Measurements from ENCODE around the gene SHC4. TPM values are rescaled to one million over a fixed set of nuclear protein-coding genes. Genes with fewer than 3 reads are reported as not detected.
"Not testable (repeated sequence)": the region's sequence is repeated elsewhere in the genome, so short reads cannot be mapped to it uniquely, and the experiment has no call there.

Gene SHC4
- total RNA-seq, 1 experiment from 2014 or later, result 0.44 TPM

- H3K79me2 ChIP-seq (ENCODE audit: low read depth), result no peaks in the 10 kb centered on the region
- BruUV-seq (replicated peaks), result no TSS peak
- DNase-seq, result no peak
- peaks cover 11% of the 10 kb centered on the region; the same call in 1 of the 2 replicates for H3K4me1 ChIP-seq (replicated peaks; ENCODE audit: insufficient read depth)
- CTCF ChIA-PET, result interaction anchor here (0.7 kb wide), 1 partner anchor 153 kb away, joined by 3 read pairs; no protein-coding TSS in a partner anchor
- H4K20me1 ChIP-seq (ENCODE audit: insufficient read depth), result no peaks in the 10 kb centered on the region
- H3K36me3 ChIP-seq (ENCODE audit: low read depth), result no peaks in the 10 kb centered on the region
- H3K9me3 ChIP-seq (ENCODE audit: insufficient read depth, low read depth), result no peaks in the 10 kb centered on the region
- H2AFZ ChIP-seq, result no peak overlapping the region
- no peak overlapping the region for H3K27ac ChIP-seq
- TF ChIP-seq EZH2 (IDR thresholded peaks at IDR 0.05; ENCODE audit: low read depth), result no peak
- TF ChIP-seq, protein P1, sequence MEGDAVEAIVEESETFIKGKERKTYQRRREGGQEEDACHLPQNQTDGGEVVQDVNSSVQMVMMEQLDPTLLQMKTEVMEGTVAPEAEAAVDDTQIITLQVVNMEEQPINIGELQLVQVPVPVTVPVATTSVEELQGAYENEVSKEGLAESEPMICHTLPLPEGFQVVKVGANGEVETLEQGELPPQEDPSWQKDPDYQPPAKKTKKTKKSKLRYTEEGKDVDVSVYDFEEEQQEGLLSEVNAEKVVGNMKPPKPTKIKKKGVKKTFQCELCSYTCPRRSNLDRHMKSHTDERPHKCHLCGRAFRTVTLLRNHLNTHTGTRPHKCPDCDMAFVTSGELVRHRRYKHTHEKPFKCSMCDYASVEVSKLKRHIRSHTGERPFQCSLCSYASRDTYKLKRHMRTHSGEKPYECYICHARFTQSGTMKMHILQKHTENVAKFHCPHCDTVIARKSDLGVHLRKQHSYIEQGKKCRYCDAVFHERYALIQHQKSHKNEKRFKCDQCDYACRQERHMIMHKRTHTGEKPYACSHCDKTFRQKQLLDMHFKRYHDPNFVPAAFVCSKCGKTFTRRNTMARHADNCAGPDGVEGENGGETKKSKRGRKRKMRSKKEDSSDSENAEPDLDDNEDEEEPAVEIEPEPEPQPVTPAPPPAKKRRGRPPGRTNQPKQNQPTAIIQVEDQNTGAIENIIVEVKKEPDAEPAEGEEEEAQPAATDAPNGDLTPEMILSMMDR (conservative IDR thresholded peaks at IDR 0.05), result no peak
- H3K9me2 ChIP-seq (ENCODE audit: insufficient read depth), result no peaks in the 10 kb centered on the region
- no peaks in the 10 kb centered on the region for H3F3A ChIP-seq (ENCODE audit: insufficient read depth, low read depth)
- H3K4me3 ChIP-seq, result no peak overlapping the region
- H3K4me2 ChIP-seq, result no peak overlapping the region
- POLR2A ChIA-PET (ENCODE audit: unreplicated experiment), result no interaction called here
- intact Hi-C loops (cut with micrococcal nuclease; ENCODE audit: unreplicated experiment), result no loop called here
- no peaks in the 10 kb centered on the region for H3K27me3 ChIP-seq (ENCODE audit: insufficient read depth, low read depth)
These were observed 106.8 kb downstream of the SHC4 start for GRCh38 chr15:48856942-48857341.

DNA sequence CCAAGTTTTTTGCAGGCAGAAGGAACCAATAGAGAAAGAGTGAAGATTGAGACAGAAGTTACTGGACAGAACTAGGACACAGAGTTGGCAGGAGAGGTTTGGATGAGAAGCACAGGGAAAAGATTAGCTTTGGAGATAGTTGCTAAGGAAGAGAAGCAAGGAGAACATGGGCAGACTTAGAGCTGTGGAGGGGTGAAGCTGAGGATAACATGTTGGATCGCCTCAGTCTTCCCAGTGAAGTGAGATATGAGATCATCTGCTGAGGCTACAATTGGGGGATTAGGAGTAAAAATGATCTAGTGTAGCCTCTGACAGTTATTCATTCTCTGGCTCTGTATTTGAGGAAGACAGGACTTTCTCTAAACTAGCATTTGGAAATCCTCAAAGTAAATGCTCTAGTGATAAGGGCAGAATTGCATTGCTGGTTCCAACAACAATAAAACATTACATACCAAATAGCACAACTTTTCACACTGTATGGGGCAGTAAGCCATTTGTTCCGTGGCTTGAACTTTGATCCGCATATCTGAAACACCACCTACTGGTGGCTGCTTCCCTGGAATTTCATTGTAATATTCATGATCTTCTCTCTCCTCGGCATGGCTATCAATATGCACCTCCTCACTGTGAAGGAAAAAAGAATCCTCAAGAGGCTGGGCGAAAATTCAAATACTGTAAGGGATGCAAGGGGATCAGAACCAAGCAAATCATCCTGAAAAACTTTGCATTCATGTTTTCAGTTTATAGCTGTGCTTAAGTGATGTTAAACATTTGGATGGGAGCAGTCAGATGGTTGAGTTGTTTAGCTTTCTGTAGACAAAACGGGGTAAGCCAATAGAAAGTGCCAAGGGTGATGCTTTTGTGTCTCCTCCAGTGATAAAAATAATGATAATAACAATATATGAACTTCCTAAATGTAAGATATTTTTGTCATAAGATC, 107.9 kb downstream of the SHC4 start:
- Histone ChIP-seq H3F3A (ENCODE audit: insufficient read depth, low read depth) (no peaks in the 10 kb centered on the region), H4K20me1 (ENCODE audit: insufficient read depth) (no peaks in the 10 kb centered on the region), H3K9me3 (ENCODE audit: insufficient read depth, low read depth) (no peaks in the 10 kb centered on the region), H3K9me2 (ENCODE audit: insufficient read depth) (no peaks in the 10 kb centered on the region), H3K4me1 (replicated peaks; ENCODE audit: insufficient read depth) (peaks cover 11% of the 10 kb centered on the region; the same call in 1 of the 2 replicates), H3K79me2 (ENCODE audit: low read depth) (no peaks in the 10 kb centered on the region), H3K4me3 (no peak overlapping the region), H3K27me3 (ENCODE audit: insufficient read depth, low read depth) (no peaks in the 10 kb centered on the region), H2AFZ (no peak overlapping the region), H3K4me2 (0 out of 2 replicates have a peak overlapping the region, but pooled peaks have one; percentile 11), H3K27ac (no peak overlapping the region), H3K36me3 (ENCODE audit: low read depth) (no peaks in the 10 kb centered on the region)
- DNase-seq, result peak in 1 of 2 experiments; percentile 10
- TF ChIP-seq, protein P1 (conservative IDR thresholded peaks at IDR 0.05), result peak; percentile 37; the same call in 1 of the 2 replicates
- TF ChIP-seq EZH2 (IDR thresholded peaks at IDR 0.05; ENCODE audit: low read depth), result no peak
- ChIA-PET CTCF (interaction anchor here (0.5 to 0.7 kb wide), 3 partner anchors 60 to 1895 kb away, joined by 3 to 16 read pairs (median 3); no protein-coding TSS in a partner anchor), POLR2A (ENCODE audit: unreplicated experiment) (interaction anchor here (0.7 kb wide), 1 partner anchor 218 kb away, joined by 5 read pairs; no protein-coding TSS in a partner anchor)
- intact Hi-C loops (cut with micrococcal nuclease; ENCODE audit: unreplicated experiment), result loop anchor here (2.0 kb wide), 1 partner anchor 497 kb away; no protein-coding TSS in a partner anchor
- BruUV-seq (replicated peaks), result no TSS peak

DNA sequence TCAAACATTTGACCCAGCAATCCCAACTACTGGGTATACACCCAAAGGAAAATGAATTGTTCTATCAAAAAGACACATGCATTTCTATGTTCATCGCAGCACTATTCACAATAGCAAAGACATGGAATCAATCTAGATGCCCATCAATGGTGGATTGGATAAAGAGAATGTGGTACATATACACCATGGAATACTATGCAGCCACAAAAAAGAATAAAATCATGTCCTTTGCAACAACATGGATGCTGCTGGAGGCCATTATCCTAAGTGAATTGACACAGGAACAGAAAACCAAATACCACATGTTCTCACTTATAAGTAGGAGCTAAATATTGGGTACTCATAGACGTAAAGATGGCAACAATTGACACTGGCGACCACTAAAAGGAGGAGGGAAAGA, 109.3 kb downstream of the SHC4 start:
- CTCF ChIA-PET, result interaction anchor here (0.6 kb wide), 1 partner anchor 316 kb away, joined by 3 read pairs; no protein-coding TSS in a partner anchor
- H3K27ac ChIP-seq; H3K4me2 ChIP-seq; H3K9me3 ChIP-seq (ENCODE audit: insufficient read depth, low read depth); H4K20me1 ChIP-seq (ENCODE audit: insufficient read depth); H3K9me2 ChIP-seq (ENCODE audit: insufficient read depth); H2AFZ ChIP-seq; DNase-seq; H3K79me2 ChIP-seq (ENCODE audit: low read depth); H3F3A ChIP-seq (ENCODE audit: insufficient read depth, low read depth); H3K36me3 ChIP-seq (ENCODE audit: low read depth); BruUV-seq (replicated peaks); H3K4me3 ChIP-seq; H3K27me3 ChIP-seq (ENCODE audit: insufficient read depth, low read depth); POLR2A ChIA-PET (ENCODE audit: unreplicated experiment): not testable (repeated sequence)
- intact Hi-C loops (cut with micrococcal nuclease; ENCODE audit: unreplicated experiment), result loop anchor here (2.0 kb wide), 1 partner anchor 496 kb away; no protein-coding TSS in a partner anchor
- H3K4me1 ChIP-seq (replicated peaks; ENCODE audit: insufficient read depth), result peaks cover 11% of the 10 kb centered on the region; the same call in 1 of the 2 replicates

Measured in PC-9 (cell line).